Measurements from ENCODE around the gene SPATA6L.
"Not testable (repeated sequence)": the region's sequence is repeated elsewhere in the genome, so short reads cannot be mapped to it uniquely, and the experiment has no call there.

The SPATA6L gene

DNA sequence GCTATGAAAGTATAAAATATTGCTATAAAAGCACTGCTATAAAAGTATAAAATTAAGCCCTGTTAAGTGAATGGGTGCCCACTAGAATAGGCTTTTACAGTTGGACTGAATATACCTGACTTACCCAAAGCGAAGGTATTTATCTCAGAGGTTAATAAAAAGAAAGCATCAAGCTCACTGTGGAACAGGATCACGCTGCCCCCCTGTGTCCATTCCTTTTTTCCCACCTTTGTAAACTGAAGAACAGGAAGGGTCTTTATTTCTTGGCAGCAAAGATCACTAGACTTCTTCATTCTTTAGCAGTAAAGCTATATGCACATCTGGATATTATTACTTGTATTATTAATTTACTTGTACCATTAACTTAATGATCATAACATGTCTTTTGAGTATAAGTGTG lies 26.3 kb downstream of the SPATA6L start:
- Mint-ChIP-seq H3K27me3 (peaks cover 14% of the 10 kb centered on the region), H3K4me1 (ENCODE audit: low read depth) (peaks cover 5% of the 10 kb centered on the region), H3K36me3 (ENCODE audit: low read depth) (no peaks in the 10 kb centered on the region), H3K9me3 (no peaks in the 10 kb centered on the region), H3K4me3 (no peak overlapping the region), H3K27ac (no peak overlapping the region)
- intact Hi-C loops (cut with micrococcal nuclease) = no loop called here

DNA sequence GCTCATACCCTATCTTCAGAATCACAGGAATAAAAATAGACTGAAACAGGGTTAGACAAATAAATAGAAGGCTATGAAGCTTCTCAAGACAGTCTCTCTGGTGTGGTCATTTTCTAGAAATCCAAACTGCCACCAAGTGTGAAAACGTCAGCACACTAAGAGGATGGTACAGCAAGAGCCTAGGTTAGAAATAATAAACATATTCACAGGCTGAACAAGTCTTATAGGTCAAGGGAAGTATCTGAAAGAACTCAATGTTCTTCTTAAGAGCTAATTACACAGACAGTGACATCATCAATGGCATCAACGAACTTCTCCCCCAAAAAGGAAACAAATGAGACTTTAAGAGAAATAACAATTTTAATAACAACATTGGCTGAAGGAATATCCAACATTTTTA lies 26.9 kb downstream of the SPATA6L start:
- H3K9me3 Mint-ChIP-seq = no peaks in the 10 kb centered on the region
- no peak overlapping the region for H3K4me3 Mint-ChIP-seq
- no peaks in the 10 kb centered on the region for H3K36me3 Mint-ChIP-seq (ENCODE audit: low read depth)
- peaks cover 1% of the 10 kb centered on the region for H3K4me1 Mint-ChIP-seq (ENCODE audit: low read depth)
- H3K27ac Mint-ChIP-seq = no peak overlapping the region
- intact Hi-C loops (cut with micrococcal nuclease) = no loop called here
- H3K27me3 Mint-ChIP-seq = peaks cover 14% of the 10 kb centered on the region

DNA sequence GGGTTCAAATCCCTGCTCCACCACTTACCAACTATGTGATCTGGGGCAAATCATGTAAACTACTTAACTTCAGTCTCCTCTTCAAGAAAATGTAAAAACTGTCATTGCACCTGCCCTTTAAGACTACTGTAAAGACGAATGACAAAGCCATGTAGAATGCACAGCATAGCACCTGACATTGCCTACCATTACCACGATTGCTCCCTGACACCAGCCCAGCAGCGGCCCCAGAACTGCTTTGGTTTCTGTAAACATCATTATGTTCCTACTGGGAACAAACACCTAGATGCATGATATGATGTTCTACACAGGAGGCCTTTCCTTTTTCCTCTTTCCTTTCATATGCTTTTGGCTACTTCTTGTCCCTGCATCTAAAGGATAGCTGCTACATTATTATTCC lies 27.3 kb downstream of the SPATA6L start:
- Mint-ChIP-seq H3K27me3 (peaks cover 14% of the 10 kb centered on the region), H3K9me3 (no peaks in the 10 kb centered on the region), H3K27ac (no peak overlapping the region)

DNA sequence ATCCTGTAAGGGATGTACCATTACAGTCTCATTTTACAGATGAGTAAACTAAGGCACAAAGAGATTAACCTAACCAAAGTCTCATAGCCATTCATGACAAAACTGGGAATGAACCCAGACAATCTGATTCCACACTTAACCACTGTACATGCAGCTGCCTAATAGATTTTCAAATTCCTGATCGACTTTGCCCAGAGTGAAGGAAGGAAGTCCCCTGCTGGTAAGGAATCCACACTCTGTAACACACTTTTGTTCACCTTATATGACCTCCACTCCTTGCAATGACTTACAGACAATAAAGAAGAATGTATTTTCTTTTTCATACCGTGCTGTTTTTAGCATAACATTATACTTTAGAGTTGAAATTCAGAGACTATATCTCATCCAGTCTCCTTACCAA lies 35.4 kb downstream of the SPATA6L start:
- Mint-ChIP-seq H3K36me3 (ENCODE audit: low read depth) (no peaks in the 10 kb centered on the region), H3K27ac (no peak overlapping the region), H3K27me3 (peaks cover 7% of the 10 kb centered on the region), H3K4me1 (ENCODE audit: low read depth) (no peaks in the 10 kb centered on the region), H3K9me3 (no peaks in the 10 kb centered on the region), H3K4me3 (no peak overlapping the region)
- intact Hi-C loops (cut with micrococcal nuclease) = no loop called here

More for the DNA sequence above, 27.3 kb downstream of the SPATA6L start:
- Mint-ChIP-seq H3K4me1 (ENCODE audit: low read depth) (no peaks in the 10 kb centered on the region), H3K36me3 (ENCODE audit: low read depth) (no peaks in the 10 kb centered on the region), H3K4me3 (no peak overlapping the region)
- intact Hi-C loops (cut with micrococcal nuclease) = no loop called here

DNA sequence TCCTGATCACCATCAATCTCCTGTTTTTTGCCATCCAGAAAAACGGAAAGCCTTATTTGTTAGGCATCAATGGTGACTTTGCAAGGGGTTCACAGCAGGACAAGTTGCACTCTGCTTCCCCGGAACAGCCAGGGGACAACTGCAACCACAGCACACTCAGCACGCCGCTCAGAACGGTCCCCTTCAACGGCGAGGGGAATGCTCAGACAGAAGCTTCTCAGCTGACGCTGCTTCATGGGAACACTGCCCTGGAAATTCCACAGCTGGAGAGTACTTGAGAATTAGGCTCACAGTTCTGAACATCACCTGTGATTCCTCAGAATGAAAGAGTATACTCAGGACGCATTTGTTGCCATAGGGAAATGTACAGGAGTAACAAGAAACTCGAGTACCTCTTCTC lies 44.3 kb downstream of the SPATA6L start:
- Mint-ChIP-seq H3K4me1 (ENCODE audit: low read depth) (peaks cover 5% of the 10 kb centered on the region), H3K27ac (no peak overlapping the region), H3K4me3 (no peak overlapping the region), H3K27me3 (peaks cover 7% of the 10 kb centered on the region), H3K36me3 (ENCODE audit: low read depth) (no peaks in the 10 kb centered on the region), H3K9me3 (no peaks in the 10 kb centered on the region)
- intact Hi-C loops (cut with micrococcal nuclease) = no loop called here

DNA sequence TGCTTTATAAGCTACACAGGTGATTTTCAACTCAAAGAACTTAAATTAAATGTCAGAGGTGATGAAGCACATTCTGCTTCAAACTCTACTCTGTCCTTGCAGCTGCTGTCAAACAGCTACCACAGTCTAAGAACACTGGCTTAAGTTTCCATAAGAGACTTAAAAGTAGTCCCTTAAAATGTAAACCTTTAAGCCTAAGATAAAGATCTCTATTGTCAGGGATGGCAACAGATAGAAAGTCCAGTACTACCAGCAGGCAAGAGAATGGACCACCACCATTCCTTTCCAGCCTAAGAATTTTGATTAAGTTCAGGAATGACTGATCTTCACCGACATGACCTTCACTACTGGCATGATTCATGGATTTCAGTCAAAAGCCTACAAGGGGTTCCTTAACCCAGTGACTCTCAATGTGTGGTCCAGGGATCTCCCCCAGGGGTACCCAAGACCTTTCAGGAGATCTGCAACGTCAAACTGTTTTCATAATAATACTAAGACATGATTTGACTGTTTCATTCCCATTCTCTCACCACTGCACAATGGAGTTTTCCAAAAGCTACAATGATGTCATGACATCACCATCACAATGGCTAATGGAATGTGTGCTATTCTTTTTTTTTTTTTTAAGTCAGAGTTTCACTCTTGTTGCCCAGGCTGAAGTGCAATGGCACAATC lies 45.3 kb downstream of the SPATA6L start:
- intact Hi-C loops (cut with micrococcal nuclease) = no loop called here
- H3K27ac Mint-ChIP-seq = no peak overlapping the region
- H3K27me3 Mint-ChIP-seq = peaks cover 4% of the 10 kb centered on the region
- peaks cover 5% of the 10 kb centered on the region for H3K4me1 Mint-ChIP-seq (ENCODE audit: low read depth)
- no peaks in the 10 kb centered on the region for H3K9me3 Mint-ChIP-seq
- H3K36me3 Mint-ChIP-seq (ENCODE audit: low read depth) = no peaks in the 10 kb centered on the region
- H3K4me3 Mint-ChIP-seq = no peak overlapping the region

DNA sequence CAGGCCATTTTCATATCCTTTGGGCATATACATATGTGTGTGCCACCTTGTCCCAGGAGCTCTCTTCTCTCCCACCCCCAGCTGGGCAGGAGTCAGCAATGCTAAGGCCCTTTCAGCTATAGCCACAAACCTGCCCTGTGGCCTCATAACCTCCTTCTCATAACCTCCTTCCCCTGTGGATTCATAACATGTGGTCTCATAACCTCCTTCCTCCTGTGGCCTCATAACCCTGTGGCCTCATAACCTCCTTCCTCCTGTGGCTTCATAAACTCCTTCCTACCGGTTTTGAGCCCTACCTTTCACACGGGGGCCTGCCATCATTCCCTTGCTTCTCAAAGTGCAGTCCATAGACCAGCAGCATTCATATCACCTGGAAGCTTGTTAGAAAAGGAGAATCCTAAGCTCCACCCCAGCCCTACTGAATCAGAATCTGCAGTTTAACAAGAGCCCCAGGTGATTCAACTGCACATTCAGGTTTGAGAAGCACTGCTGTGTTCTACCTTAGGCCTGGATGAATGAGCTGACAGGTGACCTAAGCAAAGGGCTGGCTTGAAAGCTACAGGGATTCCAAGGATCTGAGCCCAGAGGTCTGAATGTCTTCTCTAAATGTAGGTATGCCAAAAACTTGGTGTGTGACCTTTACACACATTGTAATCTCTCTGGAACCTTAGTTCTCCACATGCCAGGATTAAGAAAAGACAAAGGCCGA lies 46.1 kb downstream of the SPATA6L start:
- H3K9me3 Mint-ChIP-seq = no peaks in the 10 kb centered on the region
- peaks cover 5% of the 10 kb centered on the region for H3K4me1 Mint-ChIP-seq (ENCODE audit: low read depth)
- no peak overlapping the region for H3K27ac Mint-ChIP-seq
- intact Hi-C loops (cut with micrococcal nuclease) = no loop called here
- H3K27me3 Mint-ChIP-seq = peaks cover 4% of the 10 kb centered on the region
- no peaks in the 10 kb centered on the region for H3K36me3 Mint-ChIP-seq (ENCODE audit: low read depth)
- no peak overlapping the region for H3K4me3 Mint-ChIP-seq

DNA sequence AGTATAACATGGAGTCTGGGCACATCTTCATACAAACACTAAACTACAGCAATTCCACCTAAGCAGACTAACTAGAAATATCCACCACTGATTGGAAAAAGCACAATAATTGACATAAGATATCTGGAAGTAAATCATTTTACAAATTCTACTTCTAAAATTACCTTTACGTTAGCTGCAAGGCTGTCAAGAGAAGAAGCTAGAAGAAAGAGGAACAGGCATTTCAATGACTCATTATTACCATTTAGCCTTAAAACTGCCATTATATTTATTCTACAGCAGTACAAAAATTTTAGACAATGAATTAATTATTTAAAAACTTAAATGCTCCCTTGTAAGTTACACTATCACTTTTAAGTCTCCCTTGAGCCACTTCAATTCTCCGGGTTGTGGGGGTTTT lies 47.6 kb downstream of the SPATA6L start:
- Mint-ChIP-seq H3K36me3 (ENCODE audit: low read depth) (no peaks in the 10 kb centered on the region), H3K9me3 (no peaks in the 10 kb centered on the region), H3K4me1 (ENCODE audit: low read depth) (peaks cover 5% of the 10 kb centered on the region), H3K27me3 (peaks cover 4% of the 10 kb centered on the region), H3K27ac (no peak overlapping the region), H3K4me3 (no peak overlapping the region)
- intact Hi-C loops (cut with micrococcal nuclease) = no loop called here

DNA sequence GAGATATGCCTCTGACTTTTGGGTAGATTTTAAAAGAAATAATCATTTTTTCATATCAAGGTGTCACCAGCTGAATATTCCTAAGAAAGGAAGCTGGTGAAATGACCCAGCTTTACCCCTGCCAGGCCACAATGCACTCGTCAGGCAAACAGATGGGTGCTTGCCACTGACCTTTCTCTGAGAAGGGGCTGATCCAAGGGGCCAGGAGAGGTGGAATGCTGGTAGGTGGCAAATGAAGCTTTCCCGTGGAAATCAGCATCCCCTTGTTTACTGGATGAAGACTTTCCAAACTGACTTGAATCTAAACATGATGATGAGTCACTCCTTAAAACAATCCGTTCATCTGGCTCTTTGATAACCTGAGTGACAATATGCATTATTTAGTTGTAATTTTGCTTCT lies 48.5 kb downstream of the SPATA6L start:
- H3K27ac Mint-ChIP-seq = no peak overlapping the region
- H3K4me1 Mint-ChIP-seq (ENCODE audit: low read depth) = peaks cover 5% of the 10 kb centered on the region

DNA sequence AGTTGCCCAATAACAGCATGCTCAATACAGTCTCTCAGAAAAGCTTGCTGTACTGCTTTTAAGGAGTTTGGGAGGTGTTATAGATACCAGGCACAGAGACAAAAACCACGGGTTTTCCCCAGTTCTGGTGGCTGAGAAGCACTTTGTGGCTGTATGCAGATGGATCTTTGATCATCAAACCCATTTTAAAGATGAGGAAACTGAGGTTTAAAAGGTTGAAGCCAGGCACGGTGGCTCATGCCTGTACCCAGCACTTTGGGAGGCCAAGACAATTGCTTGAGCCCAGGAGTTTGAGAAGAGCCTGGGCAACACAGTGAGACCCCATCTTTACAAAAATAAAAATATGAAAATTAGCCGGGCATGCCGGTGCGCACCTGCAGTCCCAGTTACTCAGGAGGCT lies 50.5 kb downstream of the SPATA6L start:
- H3K36me3 Mint-ChIP-seq (ENCODE audit: low read depth) = no peaks in the 10 kb centered on the region
- peaks cover 5% of the 10 kb centered on the region for H3K4me1 Mint-ChIP-seq (ENCODE audit: low read depth)
- peaks cover 4% of the 10 kb centered on the region for H3K27me3 Mint-ChIP-seq
- intact Hi-C loops (cut with micrococcal nuclease) = no loop called here
- no peak overlapping the region for H3K27ac Mint-ChIP-seq
- H3K9me3 Mint-ChIP-seq = no peaks in the 10 kb centered on the region
- no peak overlapping the region for H3K4me3 Mint-ChIP-seq

More for the DNA sequence above, 48.5 kb downstream of the SPATA6L start:
- Mint-ChIP-seq H3K4me3 (no peak overlapping the region), H3K27me3 (peaks cover 4% of the 10 kb centered on the region), H3K9me3 (no peaks in the 10 kb centered on the region), H3K36me3 (ENCODE audit: low read depth) (no peaks in the 10 kb centered on the region)
- intact Hi-C loops (cut with micrococcal nuclease) = no loop called here

DNA sequence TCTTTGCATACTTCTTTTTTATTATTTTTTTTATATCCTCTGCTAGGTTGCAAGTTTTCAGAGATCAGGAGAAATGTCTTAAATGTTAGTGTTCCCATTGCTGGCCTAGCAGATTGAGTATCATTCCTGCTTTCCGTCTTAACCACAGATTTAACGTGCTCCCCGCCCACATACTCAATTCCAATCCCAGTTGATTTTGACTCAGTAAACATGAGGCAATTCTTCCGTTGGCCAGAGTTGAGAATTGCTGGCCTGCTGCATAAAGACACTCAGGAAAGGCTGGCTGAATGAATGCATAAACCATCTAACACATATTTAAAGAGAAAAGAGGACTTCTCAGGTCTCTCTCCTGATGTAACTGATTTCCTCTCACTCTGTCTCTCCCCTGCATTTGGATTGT lies 51.0 kb downstream of the SPATA6L start:
- peaks cover 4% of the 10 kb centered on the region for H3K4me1 Mint-ChIP-seq (ENCODE audit: low read depth)
- intact Hi-C loops (cut with micrococcal nuclease) = no loop called here
- no peaks in the 10 kb centered on the region for H3K9me3 Mint-ChIP-seq
- H3K27ac Mint-ChIP-seq = no peak overlapping the region
- peaks cover 4% of the 10 kb centered on the region for H3K27me3 Mint-ChIP-seq
- no peak overlapping the region for H3K4me3 Mint-ChIP-seq
- no peaks in the 10 kb centered on the region for H3K36me3 Mint-ChIP-seq (ENCODE audit: low read depth)

DNA sequence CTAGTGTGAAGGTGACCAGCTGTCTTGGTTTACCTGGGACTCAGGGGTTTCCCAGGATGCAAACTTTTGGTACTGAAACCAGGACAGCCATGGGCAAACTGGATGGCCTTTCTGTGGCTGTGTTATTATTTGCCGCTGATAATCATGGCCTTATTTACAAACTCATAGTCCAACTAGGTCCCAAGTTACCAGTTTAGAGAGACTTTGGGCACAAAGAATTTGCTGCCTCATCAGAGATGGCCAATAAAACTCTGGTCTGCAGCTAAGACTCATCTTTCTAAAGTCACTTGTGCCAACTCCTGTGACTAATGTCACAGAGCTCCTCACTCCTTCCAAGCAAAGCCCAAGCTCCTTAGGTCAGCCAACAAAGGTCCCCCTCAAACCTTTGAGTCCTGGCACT lies 51.7 kb downstream of the SPATA6L start:
- Mint-ChIP-seq H3K4me1 (ENCODE audit: low read depth) (no peaks in the 10 kb centered on the region), H3K27me3 (peaks cover 2% of the 10 kb centered on the region), H3K36me3 (ENCODE audit: low read depth) (no peaks in the 10 kb centered on the region), H3K9me3 (no peaks in the 10 kb centered on the region), H3K4me3 (no peak overlapping the region), H3K27ac (no peak overlapping the region)
- intact Hi-C loops (cut with micrococcal nuclease) = no loop called here

DNA sequence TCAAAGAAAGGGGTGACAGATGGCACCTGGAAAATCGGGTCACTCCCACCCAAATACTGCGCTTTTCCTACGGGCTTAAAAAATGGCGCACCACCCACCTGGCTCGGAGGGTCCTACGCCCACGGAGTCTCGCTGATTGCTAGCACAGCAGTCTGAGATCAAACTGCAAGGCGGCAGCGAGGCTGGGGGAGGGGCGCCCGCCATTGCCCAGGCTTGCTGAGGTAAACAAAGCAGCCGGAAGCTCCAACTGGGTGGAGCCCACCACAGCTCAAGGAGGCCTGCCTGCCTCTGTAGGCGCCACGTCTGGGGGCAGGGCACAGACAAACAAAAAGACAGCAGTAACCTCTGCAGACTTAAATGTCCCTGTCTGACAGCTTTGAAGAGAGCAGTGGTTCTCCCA lies 60.2 kb downstream of the SPATA6L start:
- H3K4me3 Mint-ChIP-seq; H3K27ac Mint-ChIP-seq; intact Hi-C loops (cut with micrococcal nuclease); H3K27me3 Mint-ChIP-seq; H3K9me3 Mint-ChIP-seq; H3K4me1 Mint-ChIP-seq (ENCODE audit: low read depth); H3K36me3 Mint-ChIP-seq (ENCODE audit: low read depth): not testable (repeated sequence)

DNA sequence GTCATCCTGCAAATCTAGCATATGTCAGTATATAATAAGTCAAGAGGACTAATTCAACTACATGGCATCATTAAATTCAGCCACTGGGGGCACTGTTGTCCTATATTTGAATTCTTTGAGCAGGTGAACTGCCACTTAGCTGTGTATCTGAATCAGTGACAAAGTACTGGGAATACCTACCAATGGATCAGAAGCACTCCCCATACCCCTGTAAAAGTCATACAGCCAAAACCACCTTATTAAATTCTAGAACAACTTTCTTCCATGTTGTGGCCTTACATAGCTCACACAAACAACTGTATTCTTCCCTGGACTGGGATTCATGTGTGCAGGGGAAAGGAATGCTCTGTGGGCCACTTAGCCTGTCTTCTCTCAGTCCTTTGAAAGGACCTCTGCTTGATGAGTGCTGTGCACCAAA lies 61.6 kb downstream of the SPATA6L start:
- H3K4me3 Mint-ChIP-seq = no peak overlapping the region
- H3K27ac Mint-ChIP-seq = no peak overlapping the region
- H3K9me3 Mint-ChIP-seq = no peaks in the 10 kb centered on the region
- H3K27me3 Mint-ChIP-seq = peaks cover 17% of the 10 kb centered on the region
- peaks cover 8% of the 10 kb centered on the region for H3K4me1 Mint-ChIP-seq (ENCODE audit: low read depth)
- intact Hi-C loops (cut with micrococcal nuclease) = loop anchor here (5.0 kb wide), 1 partner anchor 153 kb away; no protein-coding TSS in a partner anchor
- no peaks in the 10 kb centered on the region for H3K36me3 Mint-ChIP-seq (ENCODE audit: low read depth)

DNA sequence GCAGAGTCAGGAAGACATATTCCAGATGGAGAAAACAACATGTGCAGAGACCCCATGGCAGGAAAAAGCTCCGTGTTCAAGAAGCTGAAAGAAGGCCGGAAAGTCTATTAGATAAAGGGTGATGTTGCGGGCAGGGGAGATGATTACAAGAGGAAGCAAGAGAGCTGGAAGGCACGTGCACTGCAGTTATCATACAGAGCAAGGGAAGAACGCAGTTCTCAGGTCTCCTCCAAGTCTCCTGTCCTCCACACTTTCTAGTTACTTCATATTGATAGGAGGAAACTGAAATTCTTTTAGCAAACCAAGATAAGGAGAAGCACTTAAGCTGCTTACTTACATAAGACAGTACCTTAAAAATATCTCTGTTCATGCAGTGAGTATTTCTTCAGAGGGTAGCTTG lies 62.5 kb downstream of the SPATA6L start:
- H3K27me3 Mint-ChIP-seq = peaks cover 17% of the 10 kb centered on the region
- peaks cover 8% of the 10 kb centered on the region for H3K4me1 Mint-ChIP-seq (ENCODE audit: low read depth)
- intact Hi-C loops (cut with micrococcal nuclease) = loop anchor here (5.0 kb wide), 1 partner anchor 153 kb away; no protein-coding TSS in a partner anchor
- H3K9me3 Mint-ChIP-seq = no peaks in the 10 kb centered on the region
- no peak overlapping the region for H3K27ac Mint-ChIP-seq
- no peak overlapping the region for H3K4me3 Mint-ChIP-seq
- no peaks in the 10 kb centered on the region for H3K36me3 Mint-ChIP-seq (ENCODE audit: low read depth)
